Transverse colon (tissue), 4 donors: ENCODE results near the gene B4GALNT4. TPM values are rescaled to one million over a fixed set of nuclear protein-coding genes. Genes with fewer than 3 reads are reported as not detected.

Experiments
- DNase-seq: peaks from one replicate; pipeline ENCODE4 v3.0.0-alpha.2; 2019
- H3K27ac ChIP-seq, 4 donors: fragments of 200-600 bp; sonication (generic); 2 replicates each; pipeline ENCODE4 v1.5.1; 2016 to 2018; ENCODE audit warnings: inconsistent platforms in 4 of 4
- H3K27me3 ChIP-seq: fragments of 200-600 bp; sonication (generic); 2 replicates; pipeline ENCODE4 v1.5.1; 2017; ENCODE audit warnings: inconsistent platforms
- H3K36me3 ChIP-seq, 4 donors: fragments of 200-600 bp; sonication (generic); 2 replicates each; pipeline ENCODE4 v1.5.1; 2017 to 2019; ENCODE audit warnings: inconsistent platforms in 4 of 4
- H3K4me1 ChIP-seq, 4 donors: fragments of 200-600 bp; sonication (generic); 2 replicates each; pipeline ENCODE4 v1.5.1; 2017 to 2020; ENCODE audit warnings: inconsistent platforms in 4 of 4
- H3K4me3 ChIP-seq, 4 donors: fragments of 200-600 bp; sonication (generic); 1 replicate in 1 of 4; 2 replicates in 3 of 4; pipeline versions ENCODE4 v1.5.1 to v1.6.1; 2017 to 2019; ENCODE audit warnings: inconsistent platforms in 4 of 4
- H3K9me3 ChIP-seq, 2 donors: fragments of 200-600 bp; sonication (generic); 2 replicates each; pipeline ENCODE4 v1.5.1; 2017 to 2019; ENCODE audit warnings: inconsistent platforms in 2 of 2
- CTCF ChIP-seq, 5 experiments: fragments of 200-600 bp in 3 of 5; fragments of 450-650 bp in 2 of 5; sonication (generic) in 3 of 5; IDR thresholded peaks; 1 replicate in 2 of 5; 2 replicates in 3 of 5; pipeline ENCODE4 v1.5.1; 2016 to 2017; ENCODE audit warnings: antibody characterized with exemption in 5 of 5, inconsistent platforms in 3 of 5, mild to moderate bottlenecking in 2 of 5, moderate library complexity in 1 of 5
- EP300 ChIP-seq: sonication (generic); formaldehyde crosslinking; IDR thresholded peaks from one replicate; pipeline ENCODE4 v1.6.1; 2017; ENCODE audit warnings: antibody characterized with exemption, low read depth
- POLR2A ChIP-seq: fragments of 450-650 bp; IDR thresholded peaks from one replicate; pipeline ENCODE4 v1.6.1; 2016; ENCODE audit warnings: antibody characterized with exemption, mild to moderate bottlenecking, moderate library complexity
- POLR2AphosphoS5 ChIP-seq, 3 donors: sonication (generic); formaldehyde crosslinking; IDR thresholded peaks; one replicate each; pipeline ENCODE4 v1.6.1; 2016; ENCODE audit warnings: antibody characterized with exemption in 3 of 3
- WGBS, 2 donors: methylation state at CpG; one replicate each; pipeline ENCODE4 v1.1.5; 2018; ENCODE audit warnings: low coverage in 1 of 2; 5-methylcytosine and 5-hydroxymethylcytosine counted together
- in situ Hi-C, 4 donors: fragments of 200-750 bp; cut with MboI; loops; one replicate each; pipeline versions ENCODE4 v1.15.0 to v1.15.1; 2017; ENCODE audit warnings: low sequenced_read_pairs in 3 of 4, low pct_ligation_motif_present in 1 of 4, low pct_unique_long_range_greater_than_20kb in 1 of 4
- intact Hi-C: fragments of 100-400 bp; cut with DNase I; formaldehyde crosslinking; loops from one replicate; pipeline ENCODE4 v1.15.1; 2023; ENCODE audit warnings: low total_unique reads
- total RNA-seq, 4 donors: library from RNA; depleted of rRNA; stranded (reverse); fragments of >200 nt; gene quantifications; one replicate each; pipeline ENCODE4 v1.1.0, GENCODE V29; 2016

Gene B4GALNT4
- total RNA-seq, 4 donors from 2014 or later: 0.82 to 3.0 (median 1.3) TPM; not detected in 1

- Histone ChIP-seq H3K4me1 (peaks cover 5 to 34% (median 20%) of the 10 kb centered on the region in 4 donors), H3K9me3 (no peaks in the 10 kb centered on the region), H3K27me3 (peaks cover 12% of the 10 kb centered on the region), H3K27ac (no peak overlapping the region), H3K36me3 (no peaks in the 10 kb centered on the region), H3K4me3 (no peak overlapping the region)
- in situ Hi-C loops: no loop called here
- TF ChIP-seq POLR2A: no peak
- TF ChIP-seq POLR2AphosphoS5 (IDR thresholded peaks at IDR 0.05): no peak
- TF ChIP-seq EP300: no peak
- no peak for TF ChIP-seq CTCF (IDR thresholded peaks at IDR 0.05)
- WGBS, 2 donors: 60 to 77% methylated on average over 1 to 13 of the region's 15 CpGs
- intact Hi-C loops: no loop called here
- no peak for DNase-seq
Measured at GRCh38 chr11:412641-413119, 43.4 kb downstream of the B4GALNT4 start.

- no peaks in the 10 kb centered on the region for H3K9me3 ChIP-seq
- intact Hi-C loops (no loop called here), in situ Hi-C loops (no loop called here)
- H3K36me3 ChIP-seq: no peaks in the 10 kb centered on the region
- H3K27ac ChIP-seq: no peak overlapping the region
- H3K27me3 ChIP-seq: peaks cover 15% of the 10 kb centered on the region
- H3K4me1 ChIP-seq: peaks cover 5 to 35% (median 21%) of the 10 kb centered on the region in 4 donors
- no peak for TF ChIP-seq POLR2AphosphoS5 (IDR thresholded peaks at IDR 0.05)
- no peak for TF ChIP-seq EP300
- no peak for TF ChIP-seq CTCF (IDR thresholded peaks at IDR 0.05)
- TF ChIP-seq POLR2A: no peak
- WGBS, 2 donors: 36 to 50% methylated on average over 6 to 12 of the region's 14 CpGs
- peak; percentile 9 for DNase-seq
- no peak overlapping the region for H3K4me3 ChIP-seq
Measured at GRCh38 chr11:413120-414081, 44.1 kb downstream of the B4GALNT4 start.

GRCh38 chr11:414318-414857 is 45.1 kb downstream of the B4GALNT4 start:
- Histone ChIP-seq H3K9me3 (no peaks in the 10 kb centered on the region), H3K36me3 (no peaks in the 10 kb centered on the region), H3K27ac (peak overlapping the region; percentile 88 to 93 (median 90)), H3K4me3 (peak overlapping the region in 3 of 4 donors; percentile 15 to 54 (median 41)), H3K4me1 (peaks cover 5 to 35% (median 21%) of the 10 kb centered on the region in 4 donors), H3K27me3 (peaks cover 15% of the 10 kb centered on the region)
- in situ Hi-C loops (no loop called here), intact Hi-C loops (no loop called here)
- DNase-seq: no peak
- TF ChIP-seq POLR2AphosphoS5 (IDR thresholded peaks at IDR 0.05) (no peak), EP300 (no peak), CTCF (IDR thresholded peaks at IDR 0.05) (no peak), POLR2A (no peak)
- WGBS, 2 donors: 67% methylated on average over 8 of the region's 9 CpGs; no CpG with 5 or more reads in 1 of the 2 donors

- no peaks in the 10 kb centered on the region for H3K9me3 ChIP-seq
- H3K4me1 ChIP-seq: peaks cover 5 to 35% (median 21%) of the 10 kb centered on the region in 4 donors
- peaks cover 15% of the 10 kb centered on the region for H3K27me3 ChIP-seq
- H3K27ac ChIP-seq: peak overlapping the region; percentile 88 to 93 (median 90)
- H3K4me3 ChIP-seq: peak overlapping the region in 3 of 4 donors; percentile 54 to 68 (median 66)
- TF ChIP-seq EP300: no peak
- TF ChIP-seq POLR2AphosphoS5 (IDR thresholded peaks at IDR 0.05): no peak
- TF ChIP-seq CTCF (IDR thresholded peaks at IDR 0.05): no peak
- no peak for TF ChIP-seq POLR2A
- peak; percentile 17 for DNase-seq
- in situ Hi-C loops (no loop called here), intact Hi-C loops (no loop called here)
- no peaks in the 10 kb centered on the region for H3K36me3 ChIP-seq
- WGBS, 2 donors: 31% methylated on average over 5 of the region's 5 CpGs; no CpG with 5 or more reads in 1 of the 2 donors
Measured at GRCh38 chr11:415640-416041, 46.3 kb downstream of the B4GALNT4 start.
